Daoy (cell line): ENCODE measurements around the gene RNU6-8. TPM values are rescaled to one million over a fixed set of nuclear protein-coding genes. Genes with fewer than 3 reads are reported as not detected.
A peak's percentile ranks its signal among the peaks of the same experiment; 100 is the strongest.

Source experiments
- DNase-seq: peaks from one replicate; pipeline ENCODE4 v3.0.0-alpha.2; 2015; ENCODE audit warnings: low read depth
- total RNA-seq: library from RNA; depleted of rRNA; stranded (reverse); fragments of >200 nt; shearing (Covaris generic); gene quantifications from 2 replicates; pipeline ENCODE4 v1.2.3, GENCODE V29; 2014; rRNA removed

Gene RNU6-8
- total RNA-seq, result not detected in 2 replicates

DNA sequence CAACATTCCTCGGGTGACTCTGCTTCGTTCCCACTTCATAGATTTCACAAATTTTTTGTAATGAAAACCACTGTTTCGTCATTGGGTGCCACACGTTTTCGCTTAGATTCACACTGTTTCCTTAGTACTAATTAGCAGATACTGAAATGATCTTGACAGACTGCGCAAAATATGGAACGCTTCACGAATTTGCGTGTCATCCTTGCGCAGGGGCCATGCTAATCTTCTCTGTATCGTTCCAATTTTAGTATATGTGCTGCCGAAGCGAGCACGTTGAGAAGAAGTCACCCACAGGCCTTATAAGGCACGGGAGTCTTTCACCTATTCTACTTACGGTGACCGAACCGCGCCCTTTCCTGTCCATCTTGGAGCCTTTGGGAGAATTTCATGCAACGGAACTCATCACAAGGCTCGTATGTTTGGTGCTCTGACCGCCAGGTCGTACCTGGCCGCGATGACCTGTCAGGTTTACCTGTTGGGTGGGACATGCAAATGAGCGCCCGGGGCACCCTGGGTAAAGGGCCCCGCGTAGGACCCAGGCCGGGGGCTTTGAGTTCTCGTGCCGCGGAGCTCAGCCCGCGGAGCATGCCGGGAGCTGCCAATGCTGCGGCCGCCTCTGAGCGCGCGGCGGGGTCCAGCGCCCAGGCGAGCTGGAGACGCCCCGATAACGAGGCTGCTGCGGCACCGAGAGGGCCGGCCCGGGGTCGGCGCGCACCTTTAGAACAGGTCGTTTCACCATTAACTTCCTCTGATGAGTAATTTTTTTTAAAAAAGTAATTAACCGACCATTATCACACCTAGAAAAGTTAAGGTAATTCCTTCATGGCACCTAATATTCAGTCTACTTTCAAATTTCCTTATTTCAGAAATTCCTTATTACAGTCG lies at the start of gene RNU6-8:
Gene RNU6-8, minus strand, starts transcription at position 272 of the 885 bp plus-strand sequence.
- peak; percentile 94 for DNase-seq

DNA sequence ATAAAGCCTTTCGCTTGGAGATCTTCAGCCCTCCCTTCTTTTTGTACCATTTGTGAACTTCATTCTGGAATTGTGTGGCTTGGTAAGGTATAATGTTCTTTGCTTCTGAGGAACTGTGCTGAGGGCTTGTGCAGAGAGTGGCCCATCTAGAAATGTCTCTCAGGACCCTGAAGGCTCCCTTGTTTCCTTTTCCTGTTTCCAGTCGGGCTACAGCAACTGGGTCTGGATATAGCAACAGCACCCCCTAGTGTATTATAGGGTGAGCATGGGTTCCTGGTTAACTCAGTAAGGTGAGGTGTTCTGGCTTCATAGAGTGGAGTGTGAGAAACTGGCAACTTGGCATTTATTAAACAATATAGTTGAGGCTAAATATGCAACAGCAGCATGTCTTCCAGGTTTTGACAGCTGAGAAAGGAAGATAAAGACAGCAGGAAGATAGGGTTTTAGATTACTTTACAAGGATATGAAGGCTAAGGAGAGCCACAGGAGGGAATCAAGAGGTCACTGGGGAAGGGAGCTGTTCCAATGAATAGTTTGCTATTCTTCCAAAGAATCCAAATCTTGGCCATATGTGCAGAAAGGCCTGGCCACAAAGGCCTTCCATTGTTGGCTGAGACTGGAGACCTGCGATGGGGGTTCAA lies 49.1 kb upstream of the RNU6-8 start:
- DNase-seq, result peak; percentile 67

DNA sequence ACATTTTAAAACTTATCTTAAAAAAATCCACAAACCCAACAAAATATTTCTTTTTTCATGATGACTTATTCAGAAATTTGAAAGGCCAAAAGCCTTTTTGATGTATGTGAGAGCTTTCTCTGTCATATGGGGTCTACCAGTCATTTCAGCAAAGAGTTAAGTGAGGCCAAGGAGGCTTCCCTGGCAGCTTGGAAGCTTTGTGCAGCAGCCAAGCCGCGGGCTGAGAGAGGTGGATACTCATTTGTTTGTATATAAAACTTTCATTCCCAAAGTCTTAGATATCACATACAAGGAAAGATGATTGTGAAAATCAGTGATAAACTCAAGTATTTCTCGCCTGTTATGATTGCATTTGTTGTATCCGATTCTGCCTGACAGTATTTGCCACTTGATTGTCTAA lies 48.5 kb upstream of the RNU6-8 start:
- no peak for DNase-seq

DNA sequence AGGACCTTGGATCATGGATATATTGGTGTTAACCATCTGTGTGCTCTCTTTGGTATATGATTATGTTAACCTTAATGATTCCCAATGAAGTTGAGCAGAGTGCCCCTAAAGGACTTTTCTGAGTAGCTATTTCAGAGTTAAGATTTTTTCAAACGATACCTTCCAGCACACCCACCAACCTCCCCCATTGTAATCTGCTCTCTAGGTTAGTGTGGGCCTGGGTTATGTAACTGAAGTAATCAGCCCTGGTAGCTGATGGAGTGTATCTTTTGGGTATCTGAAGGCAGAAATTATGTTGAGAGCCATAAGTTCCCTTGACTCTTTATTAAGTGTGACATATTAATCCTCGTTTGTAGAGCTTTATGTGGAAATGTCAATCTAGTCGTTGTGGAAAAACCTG lies 47.6 kb upstream of the RNU6-8 start:
- no peak for DNase-seq

DNA sequence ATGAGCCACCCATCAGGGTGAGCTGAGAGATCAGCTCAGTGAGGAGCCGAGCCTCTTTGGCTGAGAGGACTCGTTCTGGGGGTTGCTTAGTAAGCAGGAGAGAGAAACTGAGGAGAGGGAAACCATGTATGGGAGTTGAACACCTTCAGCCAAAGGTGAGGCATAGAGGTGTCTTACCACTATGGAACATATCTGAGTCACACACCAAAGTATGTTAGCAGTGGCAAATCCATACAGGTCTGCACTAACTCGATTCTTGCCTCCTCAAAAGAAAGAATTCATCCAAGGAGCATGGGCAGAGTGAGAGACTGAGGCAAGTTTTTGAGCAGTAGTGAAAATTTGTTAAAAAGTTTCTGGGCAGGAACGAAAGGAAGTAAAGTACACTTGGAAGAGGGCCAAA lies 46.7 kb upstream of the RNU6-8 start:
- DNase-seq, result no peak

DNA sequence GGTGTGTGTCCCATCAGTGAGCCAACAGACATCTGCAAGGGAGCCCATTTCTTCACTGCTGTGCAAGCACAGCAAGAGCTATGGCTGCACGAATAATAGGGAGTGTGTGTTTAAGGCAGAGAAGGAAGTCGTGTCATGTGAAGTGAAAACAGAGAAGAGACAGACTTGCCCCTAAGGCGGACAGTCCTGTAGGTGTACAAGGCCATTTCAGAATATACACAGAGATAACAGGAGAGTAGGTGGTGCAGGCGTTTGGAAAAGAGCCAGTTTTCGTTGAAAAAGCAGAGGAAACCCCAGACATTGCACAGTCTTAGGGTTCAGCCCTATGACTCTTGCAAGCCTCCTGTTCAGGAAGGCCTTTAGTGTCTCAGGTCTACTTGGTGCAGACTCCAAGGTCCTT lies 46.3 kb upstream of the RNU6-8 start:
- DNase-seq, result no peak

DNA sequence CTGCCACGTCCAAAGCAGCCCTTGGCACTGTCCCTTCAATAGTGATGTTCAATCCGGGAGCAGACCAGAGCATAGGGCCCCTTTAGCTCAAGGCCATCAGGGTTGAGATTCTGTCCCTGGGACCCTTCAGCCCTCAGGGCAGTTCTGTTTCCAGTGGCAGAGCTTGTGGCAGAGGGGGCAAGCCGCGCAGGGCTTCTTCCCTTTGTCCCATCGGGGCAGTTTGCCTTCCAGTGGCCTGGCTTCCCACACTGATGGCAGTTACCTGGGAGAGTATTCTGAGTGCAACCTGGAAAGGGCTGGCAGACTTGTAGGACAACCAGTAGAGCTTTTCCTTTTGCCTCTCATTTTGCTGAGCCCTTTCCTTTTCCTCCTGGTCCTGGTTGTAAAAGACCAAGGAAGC lies 43.7 kb upstream of the RNU6-8 start:
- no peak for DNase-seq

DNA sequence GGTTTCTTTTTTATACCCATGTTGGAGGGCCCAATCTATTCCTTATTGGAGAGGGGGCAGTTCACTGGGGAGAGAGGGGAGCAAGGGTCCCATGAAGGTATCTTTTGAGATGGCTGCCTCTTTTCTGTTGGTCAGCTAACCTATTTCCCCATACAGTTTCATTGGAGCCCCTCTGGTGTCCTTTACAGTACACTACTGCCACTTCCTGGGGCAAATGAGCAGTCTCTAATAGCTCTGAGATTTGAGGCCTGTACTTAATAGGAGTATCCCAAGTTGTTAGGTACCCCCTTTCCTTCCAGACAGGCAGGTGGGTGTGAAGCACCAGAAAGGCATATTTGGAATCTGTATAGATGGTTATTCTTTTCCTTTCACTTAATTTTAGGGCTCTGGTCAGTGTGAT lies 41.3 kb upstream of the RNU6-8 start:
- no peak for DNase-seq

DNA sequence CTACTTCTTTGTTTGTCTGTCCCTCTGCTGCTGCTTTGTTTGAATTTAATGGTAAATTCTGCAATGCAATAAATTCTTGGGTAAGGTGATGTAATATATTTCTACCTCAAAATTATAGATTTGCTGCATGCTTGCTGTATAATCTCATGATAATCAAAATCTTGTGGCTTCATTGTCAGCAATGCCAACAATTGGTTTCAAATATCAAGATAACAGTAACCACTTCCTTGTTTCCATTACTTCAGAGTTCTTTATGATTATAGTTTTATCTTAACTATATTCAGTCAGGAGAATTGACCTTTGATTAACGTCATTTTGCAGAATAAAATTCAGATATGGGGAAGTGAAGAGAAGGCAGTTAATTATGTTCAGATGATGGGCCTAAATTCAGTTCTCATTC lies 30.2 kb upstream of the RNU6-8 start:
- DNase-seq, result no peak

DNA sequence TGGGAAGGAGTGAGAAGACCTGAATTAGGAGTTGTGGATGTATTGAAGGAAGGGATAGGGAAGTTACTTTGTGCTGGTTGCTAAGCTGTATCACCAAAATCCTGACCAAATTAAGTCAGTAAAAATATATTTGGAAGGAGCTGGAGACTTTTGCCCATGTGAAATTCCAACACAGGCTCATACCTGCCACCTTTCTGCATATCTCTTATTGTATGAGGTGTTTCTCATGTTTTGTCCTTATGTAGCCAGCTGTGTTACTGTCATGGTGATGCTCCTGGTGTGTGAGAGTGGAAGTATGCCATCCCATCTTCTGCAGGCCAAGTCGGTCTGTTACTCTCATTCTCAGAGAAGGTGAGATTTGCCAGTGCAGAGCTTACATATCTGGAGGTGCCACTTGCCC lies 29.4 kb upstream of the RNU6-8 start:
- DNase-seq, result no peak

DNA sequence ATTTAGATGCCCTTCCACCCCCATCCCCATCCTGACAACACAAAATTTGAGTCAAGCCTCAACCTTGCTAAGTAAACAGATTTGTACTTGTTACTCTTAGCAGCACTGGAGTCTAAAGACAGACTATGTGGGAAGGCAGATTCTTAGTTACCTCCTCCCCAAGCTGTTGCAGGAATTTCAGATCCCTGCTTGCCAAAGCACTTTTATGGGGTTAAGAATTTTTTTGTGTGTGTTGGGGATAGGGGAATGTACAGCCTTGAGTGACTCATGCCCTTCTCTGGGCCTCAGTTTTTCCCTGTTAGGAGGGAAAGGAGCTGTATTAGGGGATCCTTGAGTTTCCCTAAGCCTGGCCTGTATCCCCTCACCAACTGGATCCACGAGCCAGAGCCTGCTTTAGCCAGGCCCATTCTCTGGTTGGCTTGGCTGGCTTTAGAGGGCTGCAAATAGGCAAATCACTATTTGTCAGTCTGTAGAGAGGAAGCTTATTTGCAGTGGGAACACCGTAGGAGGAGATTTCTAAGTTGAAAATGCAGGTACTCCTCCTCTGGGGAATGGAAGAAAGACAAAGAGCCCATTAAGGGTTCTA lies 27.7 kb upstream of the RNU6-8 start:
- DNase-seq, result peak; percentile 41

DNA sequence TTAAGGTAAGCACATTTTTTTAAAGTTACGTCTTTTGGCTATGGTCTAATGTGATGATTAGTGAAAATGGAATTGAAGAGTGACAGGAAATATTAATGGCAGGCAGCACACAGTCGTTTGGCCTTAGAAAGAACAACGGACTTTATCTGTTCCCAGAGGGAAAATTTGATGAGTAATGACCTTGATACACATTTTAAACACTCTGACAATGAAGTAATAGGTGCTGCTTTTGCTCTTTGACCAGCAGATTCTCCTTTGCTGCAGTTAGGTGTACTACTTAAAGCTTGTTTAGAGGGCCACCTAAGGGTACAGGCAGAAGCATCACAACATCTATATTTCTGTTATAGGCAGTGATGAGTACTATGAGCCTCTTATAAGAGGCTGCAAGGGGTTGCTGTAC lies 27.1 kb upstream of the RNU6-8 start:
- peak; percentile 57 for DNase-seq

DNA sequence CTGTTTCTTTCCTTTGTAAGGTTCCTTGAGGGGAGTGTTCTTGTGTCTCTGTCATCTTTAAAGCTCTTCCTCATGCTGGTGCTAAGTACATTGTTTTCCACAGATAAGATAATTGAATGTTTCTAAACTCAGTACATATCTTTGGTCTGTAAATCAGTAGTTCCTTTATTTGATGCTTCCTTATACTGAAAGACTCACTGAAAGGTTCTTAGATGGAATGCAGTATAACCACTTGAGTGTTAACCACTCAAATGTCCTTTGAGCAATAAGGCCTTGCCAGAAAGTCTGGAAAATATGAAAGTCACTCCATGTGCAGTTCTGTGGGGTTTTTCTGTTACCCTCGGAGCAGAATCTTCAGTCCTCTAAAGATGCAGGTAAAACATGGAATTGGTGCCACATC lies 23.0 kb upstream of the RNU6-8 start:
- DNase-seq, result no peak

DNA sequence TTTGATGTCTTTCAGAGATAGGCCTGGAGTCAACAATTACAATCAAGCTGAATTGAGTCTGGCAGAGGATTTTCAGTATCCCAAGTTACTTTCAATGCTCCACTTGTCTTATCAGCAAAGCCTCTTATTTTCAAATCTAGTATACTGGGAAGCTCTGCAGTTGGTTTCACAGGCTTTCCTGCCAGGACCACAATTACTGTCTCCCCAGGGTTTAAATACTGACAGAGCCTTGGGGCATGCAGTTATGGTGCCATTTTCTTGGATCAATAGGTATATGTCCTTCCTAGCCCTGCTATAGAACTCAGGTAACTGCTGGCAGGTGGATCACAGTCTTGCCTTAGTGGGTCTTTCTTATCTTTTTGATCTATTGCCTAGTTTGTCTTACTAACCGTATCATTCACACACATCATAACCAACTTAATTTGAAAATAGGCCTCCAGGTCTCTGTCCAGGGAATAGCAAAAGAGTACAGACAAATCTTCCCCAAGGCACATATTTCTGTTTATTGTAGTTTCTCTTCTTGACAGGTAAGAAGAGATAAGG lies 22.4 kb upstream of the RNU6-8 start:
- no peak for DNase-seq

DNA sequence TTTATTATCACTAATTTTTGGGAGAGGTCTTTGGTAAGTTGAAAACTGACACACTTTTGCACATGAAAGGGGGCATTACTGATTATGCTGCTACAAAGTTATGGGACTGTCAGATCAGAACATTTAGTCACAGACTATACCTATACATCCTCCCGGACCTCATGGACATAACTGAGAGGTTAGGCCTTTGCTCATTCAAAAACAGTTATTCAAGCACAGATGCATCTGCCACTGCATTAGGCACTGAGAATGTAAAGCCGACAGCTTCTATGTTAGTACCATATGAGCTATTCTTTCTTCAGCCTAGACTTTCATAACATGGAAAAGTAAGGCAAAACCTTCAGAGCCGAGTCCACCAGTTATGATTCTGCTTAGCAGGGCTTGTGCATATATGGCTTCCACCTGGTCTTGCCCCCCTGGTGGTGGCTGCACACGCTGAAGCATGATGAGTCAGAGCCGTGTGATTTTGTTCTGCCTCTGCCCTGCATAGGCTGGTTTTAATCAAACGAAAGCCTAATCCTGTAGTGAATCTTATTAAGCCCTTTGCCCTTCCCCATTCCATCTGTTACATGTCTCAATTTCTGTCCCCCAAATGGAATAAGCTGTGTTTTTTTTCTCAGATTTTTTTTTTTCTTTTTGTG lies 21.8 kb upstream of the RNU6-8 start:
- peak; percentile 86 for DNase-seq

DNA sequence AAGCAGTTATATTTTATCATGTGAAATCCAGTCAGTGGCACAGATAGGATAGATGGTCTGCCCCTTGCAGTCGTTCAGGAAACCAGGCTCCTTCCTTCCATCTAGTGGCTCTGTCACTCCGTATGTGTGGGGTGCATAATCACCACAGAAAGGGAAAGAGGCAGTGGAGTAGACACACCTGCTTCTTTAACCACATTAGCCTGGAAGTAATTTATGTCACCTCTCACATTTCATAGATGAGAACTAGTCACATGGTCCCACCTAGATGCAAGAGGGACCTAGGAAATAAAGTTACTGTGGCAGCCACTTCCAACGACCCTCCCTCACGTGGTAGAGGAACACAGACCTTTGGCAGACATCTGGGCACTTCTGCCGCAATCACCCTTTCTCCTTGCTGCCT lies 14.2 kb upstream of the RNU6-8 start:
- DNase-seq, result no peak

DNA sequence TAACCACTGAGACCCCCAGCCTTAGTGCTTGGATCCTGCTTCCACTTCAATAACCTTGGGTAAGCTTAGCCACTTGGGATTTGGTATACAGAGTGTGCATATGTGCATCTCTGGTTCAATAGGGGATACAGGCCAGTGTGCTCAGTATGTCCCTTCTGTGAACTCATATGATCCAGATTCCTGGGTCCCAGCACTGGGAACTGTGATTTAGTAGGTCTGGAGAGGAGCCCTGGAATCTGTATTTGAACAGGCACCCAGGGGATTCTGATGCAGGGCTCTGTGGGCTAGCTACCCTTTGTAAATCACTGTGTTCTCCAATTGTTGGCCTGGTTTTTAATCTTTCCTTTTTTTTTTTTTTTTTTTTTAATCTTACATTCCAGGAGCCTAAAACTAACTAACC lies 9.8 kb upstream of the RNU6-8 start:
- no peak for DNase-seq

DNA sequence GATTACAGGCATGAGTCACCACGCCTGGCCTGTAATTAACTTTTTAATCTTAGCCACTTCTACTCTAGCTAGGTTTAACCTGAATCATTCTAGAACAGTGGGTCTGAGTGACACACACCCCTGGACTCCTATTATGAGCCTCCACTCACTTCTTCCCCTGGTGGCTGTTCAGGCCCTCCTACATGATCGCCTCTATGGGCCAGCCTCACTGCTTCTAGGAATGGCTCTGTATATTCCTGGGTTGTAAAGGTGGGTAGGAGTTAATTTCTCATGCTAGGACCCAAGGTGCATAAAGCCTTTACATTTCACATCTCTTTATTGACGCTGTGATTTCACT lies 8.0 kb upstream of the RNU6-8 start:
- peak; percentile 28 for DNase-seq

DNA sequence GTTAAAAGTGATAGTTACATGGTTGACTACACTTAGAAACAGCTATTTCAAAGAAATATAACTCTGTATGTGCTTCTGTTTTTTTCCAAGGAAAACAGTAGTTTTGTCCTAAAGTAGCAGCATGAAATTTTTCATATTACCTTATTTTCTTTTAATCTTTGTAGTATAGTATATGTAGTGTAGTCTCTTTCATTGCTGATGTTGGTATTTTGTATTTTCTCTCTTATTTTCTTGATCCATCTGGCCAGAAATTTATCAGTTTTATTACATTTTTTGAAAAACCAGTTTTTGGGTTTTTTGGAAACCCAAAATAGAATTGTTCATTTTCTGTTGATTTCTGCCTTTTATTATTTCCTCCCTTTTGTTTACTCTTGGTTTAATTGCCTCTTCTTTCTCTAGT lies 6.4 kb upstream of the RNU6-8 start:
- DNase-seq, result no peak

DNA sequence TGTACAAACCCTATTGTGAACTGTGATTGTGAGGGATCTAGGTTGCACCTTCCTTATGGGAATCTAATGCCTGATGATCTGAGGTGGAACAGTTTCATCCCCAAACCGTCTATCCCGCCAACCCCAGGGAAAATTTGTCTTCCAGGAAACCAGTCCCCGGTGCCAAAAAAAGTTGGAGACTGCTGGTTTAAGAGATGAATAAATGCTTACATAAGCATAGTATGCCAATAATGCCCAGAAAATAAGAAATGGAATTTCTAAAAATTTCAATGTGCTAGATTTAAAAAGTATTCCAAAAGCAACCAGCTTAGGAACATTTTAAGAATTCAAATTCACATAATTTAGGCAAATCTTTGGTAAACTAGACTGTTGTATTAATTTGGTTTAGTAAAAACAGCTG lies 5.4 kb upstream of the RNU6-8 start:
- DNase-seq, result no peak

DNA sequence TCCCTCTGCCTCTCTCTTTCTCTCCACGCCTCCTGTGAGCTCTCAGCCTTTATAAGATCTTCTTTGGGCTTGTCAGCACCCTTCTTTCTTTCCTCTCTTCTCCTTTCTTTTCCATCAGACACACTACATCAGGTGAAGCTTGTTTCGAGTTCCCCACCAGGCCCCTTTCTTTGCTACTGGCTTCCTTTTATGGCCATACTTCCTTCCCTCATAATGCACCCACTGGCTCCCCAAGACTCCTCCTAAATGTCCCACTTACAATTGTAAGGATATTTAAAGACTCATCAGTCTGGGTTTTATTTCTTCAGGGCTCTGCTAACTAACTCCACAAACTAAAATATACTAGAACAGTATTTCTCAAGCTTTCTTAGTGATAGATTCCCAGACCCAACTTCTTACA lies 3.5 kb upstream of the RNU6-8 start:
- DNase-seq, result no peak

DNA sequence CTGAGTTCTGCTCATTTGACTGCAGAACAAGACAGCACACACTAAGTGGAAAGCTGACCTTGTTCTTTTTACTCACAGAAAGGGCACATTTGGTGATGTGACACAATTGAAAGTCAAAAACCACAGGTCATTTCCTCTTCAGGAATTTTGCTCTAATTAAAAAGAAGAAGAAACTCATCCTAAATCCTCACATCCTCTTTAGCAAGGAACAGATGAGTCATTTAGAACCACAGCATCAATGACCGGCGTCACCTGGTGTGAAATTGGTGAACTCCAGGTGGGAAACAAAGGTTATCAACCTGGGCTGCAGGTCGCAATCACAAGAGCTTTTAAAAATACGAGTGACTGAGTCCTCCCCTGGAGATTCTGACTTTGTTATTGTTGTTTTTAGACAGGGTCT lies 2.9 kb upstream of the RNU6-8 start:
- no peak for DNase-seq
